Body of pancreas (tissue), 4 donors: ENCODE results near the gene PPFIBP2. TPM values are rescaled to one million over a fixed set of nuclear protein-coding genes. Genes with fewer than 3 reads are reported as not detected.
"Not testable (repeated sequence)": the region's sequence is repeated elsewhere in the genome, so short reads cannot be mapped to it uniquely, and the experiment has no call there.

ENCODE experiments used
- ATAC-seq: fragments of 150-250 bp; one replicate; pipeline ENCODE4 v1.9.1; 2016
- DNase-seq, 4 donors: peaks; one replicate each; pipeline ENCODE4 v3.0.0-alpha.2; 2019
- H3K27ac ChIP-seq, 4 donors: fragments of 200-600 bp; sonication (generic); 1 replicate in 3 of 4; 2 replicates in 1 of 4; pipeline versions ENCODE4 v1.5.1 to v1.6.1; 2016 to 2019; ENCODE audit warnings: mild to moderate bottlenecking in 1 of 4, mixed read lengths in 1 of 4, moderate library complexity in 1 of 4
- H3K27me3 ChIP-seq, 2 donors: fragments of 200-600 bp; sonication (generic); one replicate each; pipeline ENCODE4 v1.6.0; 2016; ENCODE audit warnings: mild to moderate bottlenecking in 1 of 2
- H3K36me3 ChIP-seq, 2 donors: fragments of 200-600 bp; sonication (generic); replicated peaks in 1 of 2; 2 replicates each; pipeline ENCODE4 v1.5.1; 2016; ENCODE audit warnings: low read depth in 2 of 2; ENCODE audit not compliant: insufficient read depth in 1 of 2
- H3K4me1 ChIP-seq: fragments of 200-600 bp; sonication (generic); one replicate; pipeline ENCODE4 v1.6.0; 2016
- H3K4me3 ChIP-seq, 2 donors: fragments of 200-600 bp; sonication (generic); 1 replicate in 1 of 2; 2 replicates in 1 of 2; pipeline ENCODE4 v1.5.1; 2016 to 2019
- H3K9me3 ChIP-seq, 3 donors: fragments of 200-600 bp; sonication (generic); 1 replicate in 2 of 3; 2 replicates in 1 of 3; pipeline ENCODE4 v1.5.1; 2016
- CTCF ChIP-seq, 7 experiments: fragments of 450-650 bp in 4 of 7; fragments of 200-600 bp in 3 of 7; sonication (generic) in 3 of 7; IDR thresholded peaks; one replicate each; pipeline ENCODE4 v1.5.1; 2016 to 2019; ENCODE audit warnings: antibody characterized with exemption in 7 of 7
- POLR2A ChIP-seq, 3 donors: fragments of 450-650 bp; IDR thresholded peaks; one replicate each; pipeline ENCODE4 v1.6.1; 2016; ENCODE audit warnings: antibody characterized with exemption in 3 of 3, mild to moderate bottlenecking in 2 of 3
- WGBS, 2 donors: methylation state at CpG; one replicate each; pipeline ENCODE4 v1.1.5; 2017; 5-methylcytosine and 5-hydroxymethylcytosine counted together
- intact Hi-C: fragments of 100-400 bp; cut with DNase I; formaldehyde crosslinking; loops from one replicate; pipeline ENCODE4 v1.15.1; 2023
- total RNA-seq, 2 donors: library from RNA; depleted of rRNA; stranded (reverse); fragments of >200 nt; gene quantifications; one replicate each; pipeline ENCODE4 v1.1.0, GENCODE V29; 2016

PPFIBP2 gene
- total RNA-seq, 2 donors from 2014 or later: 34.9 to 35.3 TPM

- peak in 2 of 4 donors; percentile 28 to 33 for DNase-seq
- H3K36me3 ChIP-seq: no peaks in the 10 kb centered on the region
- ATAC-seq: peak; percentile 5
- no peaks in the 10 kb centered on the region for H3K9me3 ChIP-seq
- intact Hi-C loops: no loop called here
- 0 to 2% methylated on average over 11 to 31 of the region's 31 CpGs for WGBS, 2 donors
- peak overlapping the region; percentile 73 to 91 (median 88) for H3K27ac ChIP-seq
- H3K4me3 ChIP-seq: peak overlapping the region; percentile 61 to 71
- no peaks in the 10 kb centered on the region for H3K27me3 ChIP-seq
- TF ChIP-seq CTCF (IDR thresholded peaks at IDR 0.05) (no peak), POLR2A (IDR thresholded peaks at IDR 0.05) (no peak)
- H3K4me1 ChIP-seq: peaks cover 36% of the 10 kb centered on the region
These were observed 346 bp downstream of the PPFIBP2 start for GRCh38 chr11:7514099-7514591.

GRCh38 chr11:7515447-7515886 is 1.7 kb downstream of the PPFIBP2 start:
- Histone ChIP-seq H3K4me3 (no peak overlapping the region), H3K36me3 (no peaks in the 10 kb centered on the region), H3K4me1 (peaks cover 36% of the 10 kb centered on the region), H3K9me3 (no peaks in the 10 kb centered on the region), H3K27ac (no peak overlapping the region), H3K27me3 (no peaks in the 10 kb centered on the region)
- no peak for TF ChIP-seq POLR2A (IDR thresholded peaks at IDR 0.05)
- no peak for TF ChIP-seq CTCF (IDR thresholded peaks at IDR 0.05)
- ATAC-seq (no peak), DNase-seq (no peak)
- intact Hi-C loops: no loop called here
- WGBS, 2 donors: 89 to 92% methylated on average over 1 of the region's 1 CpG

GRCh38 chr11:7516475-7516874 is 2.7 kb downstream of the PPFIBP2 start:
- 79 to 91% methylated on average over 12 of the region's 12 CpGs for WGBS, 2 donors
- Histone ChIP-seq H3K4me1 (peaks cover 26% of the 10 kb centered on the region), H3K9me3 (no peaks in the 10 kb centered on the region), H3K36me3 (no peaks in the 10 kb centered on the region), H3K4me3 (no peak overlapping the region), H3K27ac (no peak overlapping the region), H3K27me3 (no peaks in the 10 kb centered on the region)
- ATAC-seq: no peak
- intact Hi-C loops: no loop called here
- no peak for DNase-seq
- TF ChIP-seq POLR2A (IDR thresholded peaks at IDR 0.05): no peak
- no peak for TF ChIP-seq CTCF (IDR thresholded peaks at IDR 0.05)

GRCh38 chr11:7517743-7518142 is 3.9 kb downstream of the PPFIBP2 start:
- H3K9me3 ChIP-seq, ATAC-seq, H3K36me3 ChIP-seq, H3K4me3 ChIP-seq, DNase-seq, intact Hi-C loops, H3K27me3 ChIP-seq, H3K27ac ChIP-seq: not testable (repeated sequence)
- 95% methylated on average over 13 of the region's 13 CpGs for WGBS, 2 donors
- peaks cover 13% of the 10 kb centered on the region for H3K4me1 ChIP-seq

GRCh38 chr11:7518811-7519562 is 5.2 kb downstream of the PPFIBP2 start:
- ATAC-seq: no peak
- no peak overlapping the region for H3K4me3 ChIP-seq
- TF ChIP-seq POLR2A (IDR thresholded peaks at IDR 0.05): no peak
- no peak for TF ChIP-seq CTCF (IDR thresholded peaks at IDR 0.05)
- intact Hi-C loops: no loop called here
- no peaks in the 10 kb centered on the region for H3K36me3 ChIP-seq
- H3K27ac ChIP-seq: no peak overlapping the region
- no peaks in the 10 kb centered on the region for H3K27me3 ChIP-seq
- DNase-seq: no peak
- peaks cover 8% of the 10 kb centered on the region for H3K4me1 ChIP-seq
- no peaks in the 10 kb centered on the region for H3K9me3 ChIP-seq
- WGBS, 2 donors: 87 to 91% methylated on average over 23 of the region's 23 CpGs
